T-helper 1 cell treated with Interleukin-12 subunit alpha and Interleukin-12 subunit beta and Interleukin-4 antibody, amounts not matched to agents 30 μg/mL and 1 μg/mL, for 36 hours (primary cell): Measurements from ENCODE around the gene HAGHL.

Experiments used
- H3K27ac Mint-ChIP-seq: one replicate; pipeline ENCODE4 v1.8.0; 2021; ENCODE audit warnings: mild to moderate bottlenecking, mixed read lengths
- H3K27me3 Mint-ChIP-seq: one replicate; pipeline ENCODE4 v1.8.0; 2021; ENCODE audit warnings: low read depth, mixed read lengths
- H3K36me3 Mint-ChIP-seq: one replicate; pipeline ENCODE4 v1.8.0; 2021; ENCODE audit warnings: low read depth, mixed read lengths
- H3K4me1 Mint-ChIP-seq: one replicate; pipeline ENCODE4 v1.8.0; 2021; ENCODE audit warnings: low read depth, mixed read lengths
- H3K4me3 Mint-ChIP-seq: one replicate; pipeline ENCODE4 v1.8.0; 2021; ENCODE audit warnings: mild to moderate bottlenecking, moderate library complexity, mixed read lengths
- H3K9me3 Mint-ChIP-seq: one replicate; pipeline ENCODE4 v1.8.0; 2021; ENCODE audit warnings: mixed read lengths

Gene HAGHL

GRCh38 chr16:778909-779527, 52.1 kb downstream of the HAGHL start:
- no peaks in the 10 kb centered on the region for H3K27me3 Mint-ChIP-seq
- H3K4me1 Mint-ChIP-seq = peaks cover 1% of the 10 kb centered on the region
- no peak overlapping the region for H3K4me3 Mint-ChIP-seq
- no peaks in the 10 kb centered on the region for H3K9me3 Mint-ChIP-seq
- no peaks in the 10 kb centered on the region for H3K36me3 Mint-ChIP-seq
- H3K27ac Mint-ChIP-seq = no peak overlapping the region
